WTC11 (cell line): Measurements from ENCODE around the gene PLA2G2E.

Experiments
- CREM ChIP-seq: sonication (generic); formaldehyde crosslinking; IDR thresholded peaks from 2 replicates; pipeline ENCODE4 v1.8.1; 2022; ENCODE audit warnings: mild to moderate bottlenecking, missing genetic modification reagents, moderate library complexity
- NFE2L1 ChIP-seq: sonication (generic); formaldehyde crosslinking; IDR thresholded peaks from 2 replicates; pipeline ENCODE4 v1.8.1; 2023; ENCODE audit warnings: missing genetic modification reagents
- ZNF232 ChIP-seq: sonication (generic); formaldehyde crosslinking; IDR thresholded peaks from 2 replicates; pipeline ENCODE4 v1.8.0; 2022; ENCODE audit warnings: mild to moderate bottlenecking, missing genetic modification reagents
- TF ChIP-seq, protein P1 (sequence below): sonication (generic); formaldehyde crosslinking; IDR thresholded peaks from 2 replicates; pipeline ENCODE4 v1.8.1; 2023; ENCODE audit warnings: mild to moderate bottlenecking, missing genetic modification reagents, moderate library complexity
- TF ChIP-seq, protein P2 (sequence below): sonication (generic); formaldehyde crosslinking; IDR thresholded peaks from 2 replicates; pipeline ENCODE4 v1.8.0; 2022; ENCODE audit warnings: mild to moderate bottlenecking, missing genetic modification reagents
- TF ChIP-seq, protein P3 (sequence below): sonication (generic); formaldehyde crosslinking; IDR thresholded peaks from 2 replicates; pipeline ENCODE4 v1.8.1; 2023; ENCODE audit warnings: mild to moderate bottlenecking, missing genetic modification reagents, moderate library complexity
- TF ChIP-seq, protein P4 (sequence below): fragments of 200-600 bp; IDR thresholded peaks from 2 replicates; pipeline ENCODE4 v1.8.0; 2022; ENCODE audit warnings: antibody characterized with exemption
- TF ChIP-seq, protein P5 (sequence below): sonication (generic); formaldehyde crosslinking; IDR thresholded peaks from 2 replicates; pipeline ENCODE4 v1.8.0; 2023; ENCODE audit warnings: mild to moderate bottlenecking, missing genetic modification reagents
- TF ChIP-seq, protein P6 (sequence below): sonication (generic); formaldehyde crosslinking; IDR thresholded peaks from 2 replicates; pipeline ENCODE4 v1.8.0; 2022; ENCODE audit warnings: mild to moderate bottlenecking, missing genetic modification reagents

DNA sequence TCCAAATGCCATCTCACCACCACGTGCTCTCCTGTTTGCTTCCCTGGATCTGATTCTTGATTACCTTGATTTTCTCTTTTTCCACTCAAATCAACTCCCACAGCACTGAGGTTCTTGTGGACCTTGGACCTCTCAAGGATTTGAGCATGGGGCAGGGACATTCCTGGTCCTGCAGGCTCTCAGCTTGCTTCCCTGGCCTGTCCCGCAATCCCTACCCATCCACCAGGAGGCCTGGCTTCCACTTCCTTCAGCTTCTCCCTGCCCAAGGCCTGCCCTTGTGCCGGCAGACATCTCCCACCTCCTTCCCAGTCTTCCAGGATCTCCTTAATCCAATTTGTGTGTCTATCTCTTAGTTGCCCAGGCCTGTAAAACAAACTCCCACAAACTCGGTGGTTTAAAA is 34.4 kb upstream of the PLA2G2E start:
- TF ChIP-seq, protein P1, sequence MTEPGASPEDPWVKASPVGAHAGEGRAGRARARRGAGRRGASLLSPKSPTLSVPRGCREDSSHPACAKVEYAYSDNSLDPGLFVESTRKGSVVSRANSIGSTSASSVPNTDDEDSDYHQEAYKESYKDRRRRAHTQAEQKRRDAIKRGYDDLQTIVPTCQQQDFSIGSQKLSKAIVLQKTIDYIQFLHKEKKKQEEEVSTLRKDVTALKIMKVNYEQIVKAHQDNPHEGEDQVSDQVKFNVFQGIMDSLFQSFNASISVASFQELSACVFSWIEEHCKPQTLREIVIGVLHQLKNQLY (CRISPR knock-in tag) = no peak
- TF ChIP-seq, protein P2, sequence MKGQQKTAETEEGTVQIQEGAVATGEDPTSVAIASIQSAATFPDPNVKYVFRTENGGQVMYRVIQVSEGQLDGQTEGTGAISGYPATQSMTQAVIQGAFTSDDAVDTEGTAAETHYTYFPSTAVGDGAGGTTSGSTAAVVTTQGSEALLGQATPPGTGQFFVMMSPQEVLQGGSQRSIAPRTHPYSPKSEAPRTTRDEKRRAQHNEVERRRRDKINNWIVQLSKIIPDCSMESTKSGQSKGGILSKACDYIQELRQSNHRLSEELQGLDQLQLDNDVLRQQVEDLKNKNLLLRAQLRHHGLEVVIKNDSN (CRISPR knock-in tag) = no peak
- TF ChIP-seq CREM (CRISPR knock-in tag) = no peak
- TF ChIP-seq, protein P3, sequence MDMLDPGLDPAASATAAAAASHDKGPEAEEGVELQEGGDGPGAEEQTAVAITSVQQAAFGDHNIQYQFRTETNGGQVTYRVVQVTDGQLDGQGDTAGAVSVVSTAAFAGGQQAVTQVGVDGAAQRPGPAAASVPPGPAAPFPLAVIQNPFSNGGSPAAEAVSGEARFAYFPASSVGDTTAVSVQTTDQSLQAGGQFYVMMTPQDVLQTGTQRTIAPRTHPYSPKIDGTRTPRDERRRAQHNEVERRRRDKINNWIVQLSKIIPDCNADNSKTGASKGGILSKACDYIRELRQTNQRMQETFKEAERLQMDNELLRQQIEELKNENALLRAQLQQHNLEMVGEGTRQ (CRISPR knock-in tag) = no peak
- TF ChIP-seq, protein P4, sequence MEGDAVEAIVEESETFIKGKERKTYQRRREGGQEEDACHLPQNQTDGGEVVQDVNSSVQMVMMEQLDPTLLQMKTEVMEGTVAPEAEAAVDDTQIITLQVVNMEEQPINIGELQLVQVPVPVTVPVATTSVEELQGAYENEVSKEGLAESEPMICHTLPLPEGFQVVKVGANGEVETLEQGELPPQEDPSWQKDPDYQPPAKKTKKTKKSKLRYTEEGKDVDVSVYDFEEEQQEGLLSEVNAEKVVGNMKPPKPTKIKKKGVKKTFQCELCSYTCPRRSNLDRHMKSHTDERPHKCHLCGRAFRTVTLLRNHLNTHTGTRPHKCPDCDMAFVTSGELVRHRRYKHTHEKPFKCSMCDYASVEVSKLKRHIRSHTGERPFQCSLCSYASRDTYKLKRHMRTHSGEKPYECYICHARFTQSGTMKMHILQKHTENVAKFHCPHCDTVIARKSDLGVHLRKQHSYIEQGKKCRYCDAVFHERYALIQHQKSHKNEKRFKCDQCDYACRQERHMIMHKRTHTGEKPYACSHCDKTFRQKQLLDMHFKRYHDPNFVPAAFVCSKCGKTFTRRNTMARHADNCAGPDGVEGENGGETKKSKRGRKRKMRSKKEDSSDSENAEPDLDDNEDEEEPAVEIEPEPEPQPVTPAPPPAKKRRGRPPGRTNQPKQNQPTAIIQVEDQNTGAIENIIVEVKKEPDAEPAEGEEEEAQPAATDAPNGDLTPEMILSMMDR = no peak
- TF ChIP-seq, protein P5, sequence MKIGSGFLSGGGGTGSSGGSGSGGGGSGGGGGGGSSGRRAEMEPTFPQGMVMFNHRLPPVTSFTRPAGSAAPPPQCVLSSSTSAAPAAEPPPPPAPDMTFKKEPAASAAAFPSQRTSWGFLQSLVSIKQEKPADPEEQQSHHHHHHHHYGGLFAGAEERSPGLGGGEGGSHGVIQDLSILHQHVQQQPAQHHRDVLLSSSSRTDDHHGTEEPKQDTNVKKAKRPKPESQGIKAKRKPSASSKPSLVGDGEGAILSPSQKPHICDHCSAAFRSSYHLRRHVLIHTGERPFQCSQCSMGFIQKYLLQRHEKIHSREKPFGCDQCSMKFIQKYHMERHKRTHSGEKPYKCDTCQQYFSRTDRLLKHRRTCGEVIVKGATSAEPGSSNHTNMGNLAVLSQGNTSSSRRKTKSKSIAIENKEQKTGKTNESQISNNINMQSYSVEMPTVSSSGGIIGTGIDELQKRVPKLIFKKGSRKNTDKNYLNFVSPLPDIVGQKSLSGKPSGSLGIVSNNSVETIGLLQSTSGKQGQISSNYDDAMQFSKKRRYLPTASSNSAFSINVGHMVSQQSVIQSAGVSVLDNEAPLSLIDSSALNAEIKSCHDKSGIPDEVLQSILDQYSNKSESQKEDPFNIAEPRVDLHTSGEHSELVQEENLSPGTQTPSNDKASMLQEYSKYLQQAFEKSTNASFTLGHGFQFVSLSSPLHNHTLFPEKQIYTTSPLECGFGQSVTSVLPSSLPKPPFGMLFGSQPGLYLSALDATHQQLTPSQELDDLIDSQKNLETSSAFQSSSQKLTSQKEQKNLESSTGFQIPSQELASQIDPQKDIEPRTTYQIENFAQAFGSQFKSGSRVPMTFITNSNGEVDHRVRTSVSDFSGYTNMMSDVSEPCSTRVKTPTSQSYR (CRISPR knock-in tag) = no peak
- TF ChIP-seq NFE2L1 = no peak
- TF ChIP-seq, protein P6, sequence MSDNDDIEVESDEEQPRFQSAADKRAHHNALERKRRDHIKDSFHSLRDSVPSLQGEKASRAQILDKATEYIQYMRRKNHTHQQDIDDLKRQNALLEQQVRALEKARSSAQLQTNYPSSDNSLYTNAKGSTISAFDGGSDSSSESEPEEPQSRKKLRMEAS = no peak
- no peak for TF ChIP-seq ZNF232 (CRISPR knock-in tag)
